Measurements from ENCODE around the gene GRIK4. TPM values are rescaled to one million over a fixed set of nuclear protein-coding genes. Genes with fewer than 3 reads are reported as not detected.

The GRIK4 gene
- total and polyA plus RNA-seq, 2 donors (not counting 1 experiment from before 2014, with no cell fraction given), result 0.12 to 0.27 TPM

GRCh38 chr11:120528749-120529148 is 17.2 kb downstream of the GRIK4 start:
- H3K4me2 ChIP-seq (replicated peaks; ENCODE audit: low read depth, low read length, poor library complexity, severe bottlenecking), result no peak overlapping the region
- no peak for ATAC-seq (ENCODE audit: low read depth)
- WGBS (ENCODE audit: insufficient coverage), result 59% methylated on average over 3 of the region's 4 CpGs
- peaks cover 0 to 14% (median 5%) of the 10 kb centered on the region in 4 experiments for H3K27me3 ChIP-seq (replicated peaks in 1 of 4; ENCODE audit: control extremely low read depth in 1 of 4, control insufficient read depth in 3 of 4, insufficient read depth in 4 of 4, low read length in 3 of 4)
- H2AFZ ChIP-seq (ENCODE audit: insufficient read depth, low read depth, low read length, poor library complexity, severe bottlenecking), result no peak overlapping the region
- intact Hi-C loops (cut with micrococcal nuclease), result no loop called here
- H3K36me3 ChIP-seq (replicated peaks in 1 of 2; ENCODE audit: control extremely low read depth in 1 of 2, control insufficient read depth in 1 of 2, extremely low read depth in 1 of 2, insufficient read depth in 2 of 2, low read length in 1 of 2), result no peaks in the 10 kb centered on the region
- no peaks in the 10 kb centered on the region for H4K20me1 ChIP-seq (ENCODE audit: control insufficient read depth, insufficient read depth, low read length, poor library complexity, severe bottlenecking)
- no peak overlapping the region for H3K27ac Mint-ChIP-seq
- POLR2A ChIA-PET, result no interaction called here
- TF ChIP-seq, protein P1, sequence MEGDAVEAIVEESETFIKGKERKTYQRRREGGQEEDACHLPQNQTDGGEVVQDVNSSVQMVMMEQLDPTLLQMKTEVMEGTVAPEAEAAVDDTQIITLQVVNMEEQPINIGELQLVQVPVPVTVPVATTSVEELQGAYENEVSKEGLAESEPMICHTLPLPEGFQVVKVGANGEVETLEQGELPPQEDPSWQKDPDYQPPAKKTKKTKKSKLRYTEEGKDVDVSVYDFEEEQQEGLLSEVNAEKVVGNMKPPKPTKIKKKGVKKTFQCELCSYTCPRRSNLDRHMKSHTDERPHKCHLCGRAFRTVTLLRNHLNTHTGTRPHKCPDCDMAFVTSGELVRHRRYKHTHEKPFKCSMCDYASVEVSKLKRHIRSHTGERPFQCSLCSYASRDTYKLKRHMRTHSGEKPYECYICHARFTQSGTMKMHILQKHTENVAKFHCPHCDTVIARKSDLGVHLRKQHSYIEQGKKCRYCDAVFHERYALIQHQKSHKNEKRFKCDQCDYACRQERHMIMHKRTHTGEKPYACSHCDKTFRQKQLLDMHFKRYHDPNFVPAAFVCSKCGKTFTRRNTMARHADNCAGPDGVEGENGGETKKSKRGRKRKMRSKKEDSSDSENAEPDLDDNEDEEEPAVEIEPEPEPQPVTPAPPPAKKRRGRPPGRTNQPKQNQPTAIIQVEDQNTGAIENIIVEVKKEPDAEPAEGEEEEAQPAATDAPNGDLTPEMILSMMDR (IDR thresholded peaks at IDR 0.05), result no peak
- TF ChIP-seq EZH2 (IDR thresholded peaks at IDR 0.05; ENCODE audit: borderline replicate concordance, insufficient read depth, low read depth, low read length, poor library complexity, severe bottlenecking), result no peak
- peaks cover 0 to 8% (median 0%) of the 10 kb centered on the region in 3 donors for H3K9me3 ChIP-seq (ENCODE audit: control extremely low read depth in 1 of 3, control insufficient read depth in 2 of 3, insufficient read depth in 1 of 3, low read length in 2 of 3)
- no peak for DNase-seq
- H3K27ac ChIP-seq (ENCODE audit: low read length in 2 of 2), result no peak overlapping the region
- H3K4me1 Mint-ChIP-seq, result no peaks in the 10 kb centered on the region
- H3K9me3 Mint-ChIP-seq (ENCODE audit: insufficient read depth), result no peaks in the 10 kb centered on the region
- no peak overlapping the region for H3K4me3 ChIP-seq (ENCODE audit: control extremely low read depth in 1 of 5, extremely low read depth in 1 of 5, insufficient read depth in 1 of 5, low read depth in 2 of 5, low read length in 4 of 5)
- H3K27me3 Mint-ChIP-seq, result peaks cover 43% of the 10 kb centered on the region
- no peak overlapping the region for H3K9ac ChIP-seq (ENCODE audit: low read length)
- no peaks in the 10 kb centered on the region for H3K4me1 ChIP-seq (ENCODE audit: control insufficient read depth in 2 of 2, insufficient read depth in 2 of 2, low read length in 2 of 2)
- H3K79me2 ChIP-seq (ENCODE audit: control insufficient read depth, insufficient read depth, low read length), result no peaks in the 10 kb centered on the region
- H3K4me3 Mint-ChIP-seq, result no peak overlapping the region
- CTCF ChIA-PET, result no interaction called here

GRCh38 chr11:120529214-120529613 is 17.7 kb downstream of the GRIK4 start:
- ChIA-PET CTCF (no interaction called here), POLR2A (no interaction called here)
- no peak overlapping the region for H3K4me2 ChIP-seq (replicated peaks; ENCODE audit: low read depth, low read length, poor library complexity, severe bottlenecking)
- no peak for DNase-seq
- no peaks in the 10 kb centered on the region for H3K79me2 ChIP-seq (ENCODE audit: control insufficient read depth, insufficient read depth, low read length)
- Mint-ChIP-seq H3K27me3 (peaks cover 46% of the 10 kb centered on the region), H3K9me3 (ENCODE audit: insufficient read depth) (no peaks in the 10 kb centered on the region), H3K4me3 (no peak overlapping the region), H3K4me1 (no peaks in the 10 kb centered on the region), H3K27ac (no peak overlapping the region)
- ATAC-seq (ENCODE audit: low read depth), result no peak
- no peak for TF ChIP-seq EZH2 (IDR thresholded peaks at IDR 0.05; ENCODE audit: borderline replicate concordance, insufficient read depth, low read depth, low read length, poor library complexity, severe bottlenecking)
- TF ChIP-seq, protein P1 (IDR thresholded peaks at IDR 0.05), result no peak
- H3K9ac ChIP-seq (ENCODE audit: low read length), result no peak overlapping the region
- H3K9me3 ChIP-seq (ENCODE audit: control extremely low read depth in 1 of 3, control insufficient read depth in 2 of 3, insufficient read depth in 1 of 3, low read length in 2 of 3), result peaks cover 0 to 8% (median 0%) of the 10 kb centered on the region in 3 donors
- H4K20me1 ChIP-seq (ENCODE audit: control insufficient read depth, insufficient read depth, low read length, poor library complexity, severe bottlenecking), result no peaks in the 10 kb centered on the region
- H3K36me3 ChIP-seq (replicated peaks in 1 of 2; ENCODE audit: control extremely low read depth in 1 of 2, control insufficient read depth in 1 of 2, extremely low read depth in 1 of 2, insufficient read depth in 2 of 2, low read length in 1 of 2), result no peaks in the 10 kb centered on the region
- peaks cover 0 to 12% (median 4%) of the 10 kb centered on the region in 4 experiments for H3K27me3 ChIP-seq (replicated peaks in 1 of 4; ENCODE audit: control extremely low read depth in 1 of 4, control insufficient read depth in 3 of 4, insufficient read depth in 4 of 4, low read length in 3 of 4)
- H3K27ac ChIP-seq (ENCODE audit: low read length in 2 of 2), result no peak overlapping the region
- no peak overlapping the region for H2AFZ ChIP-seq (ENCODE audit: insufficient read depth, low read depth, low read length, poor library complexity, severe bottlenecking)
- no peaks in the 10 kb centered on the region for H3K4me1 ChIP-seq (ENCODE audit: control insufficient read depth in 2 of 2, insufficient read depth in 2 of 2, low read length in 2 of 2)
- no peak overlapping the region for H3K4me3 ChIP-seq (ENCODE audit: control extremely low read depth in 1 of 5, extremely low read depth in 1 of 5, insufficient read depth in 1 of 5, low read depth in 2 of 5, low read length in 4 of 5)
- intact Hi-C loops (cut with micrococcal nuclease), result no loop called here
- 89% methylated on average over 6 of the region's 7 CpGs for WGBS (ENCODE audit: insufficient coverage)
